Vagina (tissue), 2 donors: ENCODE measurements around the gene SPATA16.

ENCODE experiments used
- POLR2A ChIP-seq, 2 donors: fragments of 450-650 bp; IDR thresholded peaks; one replicate each; pipeline ENCODE4 v1.6.1; 2017; ENCODE audit warnings: antibody characterized with exemption in 2 of 2, mild to moderate bottlenecking in 2 of 2, moderate library complexity in 2 of 2
- POLR2AphosphoS5 ChIP-seq, 2 donors: sonication (generic); formaldehyde crosslinking; IDR thresholded peaks; one replicate each; pipeline ENCODE4 v1.9.0; 2017; ENCODE audit warnings: antibody characterized with exemption in 2 of 2, mild to moderate bottlenecking in 2 of 2, low read depth in 1 of 2; ENCODE audit not compliant: insufficient read depth in 1 of 2
- TF ChIP-seq, protein P1 (sequence below), 3 experiments: fragments of 450-650 bp in 2 of 3; fragments of 200-600 bp in 1 of 3; sonication (generic) in 1 of 3; IDR thresholded peaks; one replicate each; pipeline ENCODE4 v1.5.1; 2017 to 2019; ENCODE audit warnings: antibody characterized with exemption in 3 of 3, mild to moderate bottlenecking in 2 of 3, moderate library complexity in 2 of 3

- TF ChIP-seq, protein P1, sequence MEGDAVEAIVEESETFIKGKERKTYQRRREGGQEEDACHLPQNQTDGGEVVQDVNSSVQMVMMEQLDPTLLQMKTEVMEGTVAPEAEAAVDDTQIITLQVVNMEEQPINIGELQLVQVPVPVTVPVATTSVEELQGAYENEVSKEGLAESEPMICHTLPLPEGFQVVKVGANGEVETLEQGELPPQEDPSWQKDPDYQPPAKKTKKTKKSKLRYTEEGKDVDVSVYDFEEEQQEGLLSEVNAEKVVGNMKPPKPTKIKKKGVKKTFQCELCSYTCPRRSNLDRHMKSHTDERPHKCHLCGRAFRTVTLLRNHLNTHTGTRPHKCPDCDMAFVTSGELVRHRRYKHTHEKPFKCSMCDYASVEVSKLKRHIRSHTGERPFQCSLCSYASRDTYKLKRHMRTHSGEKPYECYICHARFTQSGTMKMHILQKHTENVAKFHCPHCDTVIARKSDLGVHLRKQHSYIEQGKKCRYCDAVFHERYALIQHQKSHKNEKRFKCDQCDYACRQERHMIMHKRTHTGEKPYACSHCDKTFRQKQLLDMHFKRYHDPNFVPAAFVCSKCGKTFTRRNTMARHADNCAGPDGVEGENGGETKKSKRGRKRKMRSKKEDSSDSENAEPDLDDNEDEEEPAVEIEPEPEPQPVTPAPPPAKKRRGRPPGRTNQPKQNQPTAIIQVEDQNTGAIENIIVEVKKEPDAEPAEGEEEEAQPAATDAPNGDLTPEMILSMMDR (IDR thresholded peaks at IDR 0.05), result no peak
- TF ChIP-seq POLR2AphosphoS5 (IDR thresholded peaks at IDR 0.05; ENCODE audit: insufficient read depth in 1 of 2, low read depth in 1 of 2) (no peak), POLR2A (IDR thresholded peaks at IDR 0.05) (no peak)
These were observed 169.0 kb downstream of the SPATA16 start for GRCh38 chr3:172972067-172972466.
